Activated CD4-positive, CD25-positive, alpha-beta regulatory T cell (primary cell): Measurements from ENCODE around the gene EIF1AX.
"Not testable (repeated sequence)": the region's sequence is repeated elsewhere in the genome, so short reads cannot be mapped to it uniquely, and the experiment has no call there.

ENCODE experiments used
- DNase-seq, 4 experiments: peaks; one replicate each; lab custom pipeline; 2025; lab: John Stamatoyannopoulos, UW

Gene EIF1AX

GRCh38 chrX:20126833-20127232 is 14.8 kb downstream of the EIF1AX start:
- DNase-seq, result not testable (repeated sequence)

GRCh38 chrX:20124964-20125363 is 16.7 kb downstream of the EIF1AX start:
- no peak for DNase-seq

- no peak for DNase-seq
These were observed 23.4 kb downstream of the EIF1AX start for GRCh38 chrX:20118065-20118824.

GRCh38 chrX:20116577-20117240 is 24.9 kb downstream of the EIF1AX start, which contains the start of gene MAP7D2:
TSS of gene MAP7D2 (minus strand) at chrX:20116907. CDS start at chrX:20116879, 28 bp downstream.
- no peak for DNase-seq

- no peak for DNase-seq
These were observed 25.5 kb downstream of the EIF1AX start for GRCh38 chrX:20116087-20116576.

- no peak for DNase-seq
These were observed 29.4 kb downstream of the EIF1AX start for GRCh38 chrX:20112022-20112774.

GRCh38 chrX:20111271-20111670 is 30.4 kb downstream of the EIF1AX start:
- DNase-seq, result no peak

- no peak for DNase-seq
These were observed 39.6 kb downstream of the EIF1AX start for GRCh38 chrX:20101934-20102581.

- no peak for DNase-seq
These were observed 50.1 kb downstream of the EIF1AX start for GRCh38 chrX:20091499-20091898.

GRCh38 chrX:20089845-20090244 is 51.8 kb downstream of the EIF1AX start:
- DNase-seq, result no peak

GRCh38 chrX:20080277-20080676 is 61.4 kb downstream of the EIF1AX start:
- no peak for DNase-seq
